ENCODE results near the gene PLCH2.

The PLCH2 gene

DNA sequence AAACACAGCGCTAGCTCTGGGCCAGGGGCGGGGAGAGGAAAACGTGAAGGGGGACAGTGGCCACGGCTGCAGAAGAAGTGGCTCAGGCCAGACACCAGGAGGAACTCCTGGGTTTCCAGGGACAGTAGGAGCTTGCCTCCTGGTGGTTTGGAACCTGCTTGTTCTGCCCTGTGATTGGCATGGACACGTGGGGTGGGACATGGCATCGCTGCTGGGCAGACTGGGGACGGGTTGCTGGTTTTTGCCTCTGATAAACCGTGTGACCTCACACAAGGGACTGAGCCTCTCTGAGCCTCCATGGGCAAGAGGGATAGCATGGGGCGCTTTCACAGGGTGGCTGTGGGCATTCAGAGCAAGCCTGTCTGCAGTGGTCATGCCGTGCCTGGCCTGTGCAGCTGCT lies 7.5 kb upstream of the PLCH2 start:
- Histone ChIP-seq H3K4me1 (ENCODE audit: control insufficient read depth, insufficient read depth, low read length, poor library complexity, severe bottlenecking) (peaks cover 9% of the 10 kb centered on the region), H3K36me3 (ENCODE audit: control insufficient read depth, insufficient read depth, low read length) (no peaks in the 10 kb centered on the region), H3K9me3 (ENCODE audit: control insufficient read depth, low read length) (no peaks in the 10 kb centered on the region), H3K27ac (ENCODE audit: insufficient read depth, low read length, poor library complexity, severe bottlenecking) (no peak overlapping the region), H3K4me3 (ENCODE audit: insufficient read depth, low read depth, low read length, poor library complexity, severe bottlenecking) (no peak overlapping the region), H3K27me3 (replicated peaks; ENCODE audit: control insufficient read depth, insufficient read depth, low read length, poor library complexity, severe bottlenecking) (no peaks in the 10 kb centered on the region)
- DNase-seq, result no peak

DNA sequence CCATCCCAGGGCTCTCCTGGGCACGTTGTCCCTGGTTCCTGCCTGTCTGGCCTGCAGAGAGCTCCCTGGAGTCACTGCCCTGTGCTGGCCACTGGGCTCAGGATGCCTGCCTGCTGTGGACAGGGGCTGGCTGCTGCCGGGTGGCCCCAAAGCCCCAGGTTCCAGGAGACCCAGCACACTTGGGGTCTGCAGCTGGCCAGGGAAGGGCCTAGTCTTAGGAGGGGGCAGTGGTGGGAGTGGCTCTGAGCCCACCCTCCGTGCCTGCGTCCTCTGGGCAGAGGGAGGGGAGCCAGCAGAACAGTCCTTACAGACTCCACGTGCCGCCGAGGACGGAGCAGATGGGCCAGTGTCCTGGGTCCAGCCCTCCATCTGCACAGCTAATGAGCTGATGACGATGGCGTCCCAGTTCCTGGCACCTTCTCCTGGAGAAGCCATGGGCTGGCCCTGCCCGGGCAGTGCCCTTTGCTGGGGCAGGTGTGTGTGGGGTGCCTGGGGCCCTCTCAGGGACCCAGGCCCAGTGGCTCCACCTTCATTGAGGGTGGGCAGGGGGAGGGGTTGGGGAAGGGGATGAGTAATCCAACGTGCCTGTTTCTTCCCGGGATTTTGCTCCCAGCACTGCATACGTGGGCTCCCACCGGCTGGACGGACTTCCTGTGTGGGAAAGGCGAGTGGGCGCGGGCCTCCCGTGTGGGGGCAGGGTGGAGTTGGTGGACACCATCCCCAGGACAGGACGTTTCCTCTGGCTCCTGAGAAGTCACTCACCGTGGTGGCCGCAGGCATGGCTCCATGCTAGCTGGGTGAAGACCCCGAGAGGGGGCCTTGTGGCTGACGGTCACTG lies 6.8 kb upstream of the PLCH2 start:
- H3K36me3 ChIP-seq (ENCODE audit: control insufficient read depth, insufficient read depth, low read length), result no peaks in the 10 kb centered on the region
- peaks cover 9% of the 10 kb centered on the region for H3K4me1 ChIP-seq (ENCODE audit: control insufficient read depth, insufficient read depth, low read length, poor library complexity, severe bottlenecking)
- no peaks in the 10 kb centered on the region for H3K9me3 ChIP-seq (ENCODE audit: control insufficient read depth, low read length)
- DNase-seq, result no peak
- H3K4me3 ChIP-seq (ENCODE audit: insufficient read depth, low read depth, low read length, poor library complexity, severe bottlenecking), result no peak overlapping the region
- H3K27me3 ChIP-seq (replicated peaks; ENCODE audit: control insufficient read depth, insufficient read depth, low read length, poor library complexity, severe bottlenecking), result no peaks in the 10 kb centered on the region
- H3K27ac ChIP-seq (ENCODE audit: insufficient read depth, low read length, poor library complexity, severe bottlenecking), result no peak overlapping the region

DNA sequence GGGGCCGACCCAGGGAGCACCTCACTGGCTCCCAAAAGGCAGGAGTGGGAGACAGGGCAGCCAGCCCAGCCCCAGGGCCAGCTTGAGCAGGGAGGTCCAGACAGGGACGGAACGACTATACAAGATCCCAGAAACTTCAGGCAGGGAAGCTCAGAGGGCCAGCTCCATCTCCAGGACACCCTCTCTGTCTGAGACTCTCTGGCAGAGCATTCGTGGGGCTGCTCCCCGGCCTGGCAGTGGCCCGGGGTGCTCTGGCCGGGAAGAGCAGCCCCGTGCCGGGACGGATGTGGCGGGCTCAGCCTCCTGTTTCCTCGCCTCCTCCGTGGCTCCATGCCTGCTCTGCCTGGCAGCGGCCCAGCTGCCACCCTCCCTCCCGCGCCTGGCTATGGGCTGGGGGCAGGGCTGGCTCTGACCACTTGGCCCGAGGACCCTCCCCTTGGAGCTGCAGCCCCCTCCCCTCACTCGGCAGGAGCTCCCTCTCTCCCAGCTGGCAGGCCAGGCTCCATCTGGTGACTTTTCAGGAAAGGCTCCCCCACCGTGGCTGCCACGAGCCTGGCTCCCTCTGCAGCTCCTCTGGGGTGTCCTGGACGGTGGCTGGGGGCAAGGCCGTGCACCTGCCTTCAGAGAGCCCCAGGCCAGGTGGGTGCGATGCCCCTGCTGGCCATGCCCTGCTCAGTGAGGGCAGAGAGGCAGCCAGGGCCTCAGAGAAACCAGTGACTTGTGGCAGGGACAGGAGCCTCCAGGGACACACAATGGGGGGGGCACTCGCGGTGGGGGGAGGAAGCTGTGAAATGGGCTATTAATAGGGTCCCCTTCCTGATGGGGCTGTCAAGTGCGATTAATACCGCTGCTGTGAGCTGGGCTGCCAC lies 5.6 kb upstream of the PLCH2 start:
- DNase-seq, result no peak
- Histone ChIP-seq H3K27ac (ENCODE audit: insufficient read depth, low read length, poor library complexity, severe bottlenecking) (no peak overlapping the region), H3K36me3 (ENCODE audit: control insufficient read depth, insufficient read depth, low read length) (no peaks in the 10 kb centered on the region), H3K4me3 (ENCODE audit: insufficient read depth, low read depth, low read length, poor library complexity, severe bottlenecking) (no peak overlapping the region), H3K4me1 (ENCODE audit: control insufficient read depth, insufficient read depth, low read length, poor library complexity, severe bottlenecking) (peaks cover 9% of the 10 kb centered on the region), H3K27me3 (replicated peaks; ENCODE audit: control insufficient read depth, insufficient read depth, low read length, poor library complexity, severe bottlenecking) (no peaks in the 10 kb centered on the region), H3K9me3 (ENCODE audit: control insufficient read depth, low read length) (no peaks in the 10 kb centered on the region)

DNA sequence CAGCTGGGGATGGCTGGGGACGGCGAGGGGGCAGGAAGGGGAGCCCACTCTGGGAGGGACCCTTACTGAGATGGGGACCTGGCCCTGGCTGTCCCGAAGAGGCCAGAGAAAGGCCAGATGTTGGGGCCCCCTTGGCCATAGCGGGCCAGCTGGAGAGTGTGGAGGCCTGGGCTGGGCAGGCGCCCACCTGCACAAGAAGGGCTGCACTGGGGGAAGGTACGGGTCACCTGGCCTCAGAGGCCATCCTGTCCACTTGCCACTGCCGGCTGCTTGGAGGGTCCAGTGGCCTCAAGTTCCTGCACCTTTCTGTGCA lies 5.0 kb upstream of the PLCH2 start:
- no peak for DNase-seq
- H3K9me3 ChIP-seq (ENCODE audit: control insufficient read depth, low read length), result no peaks in the 10 kb centered on the region
- H3K4me1 ChIP-seq (ENCODE audit: control insufficient read depth, insufficient read depth, low read length, poor library complexity, severe bottlenecking), result peaks cover 9% of the 10 kb centered on the region
- no peak overlapping the region for H3K4me3 ChIP-seq (ENCODE audit: insufficient read depth, low read depth, low read length, poor library complexity, severe bottlenecking)
- no peak overlapping the region for H3K27ac ChIP-seq (ENCODE audit: insufficient read depth, low read length, poor library complexity, severe bottlenecking)
- H3K36me3 ChIP-seq (ENCODE audit: control insufficient read depth, insufficient read depth, low read length), result no peaks in the 10 kb centered on the region
- no peaks in the 10 kb centered on the region for H3K27me3 ChIP-seq (replicated peaks; ENCODE audit: control insufficient read depth, insufficient read depth, low read length, poor library complexity, severe bottlenecking)

DNA sequence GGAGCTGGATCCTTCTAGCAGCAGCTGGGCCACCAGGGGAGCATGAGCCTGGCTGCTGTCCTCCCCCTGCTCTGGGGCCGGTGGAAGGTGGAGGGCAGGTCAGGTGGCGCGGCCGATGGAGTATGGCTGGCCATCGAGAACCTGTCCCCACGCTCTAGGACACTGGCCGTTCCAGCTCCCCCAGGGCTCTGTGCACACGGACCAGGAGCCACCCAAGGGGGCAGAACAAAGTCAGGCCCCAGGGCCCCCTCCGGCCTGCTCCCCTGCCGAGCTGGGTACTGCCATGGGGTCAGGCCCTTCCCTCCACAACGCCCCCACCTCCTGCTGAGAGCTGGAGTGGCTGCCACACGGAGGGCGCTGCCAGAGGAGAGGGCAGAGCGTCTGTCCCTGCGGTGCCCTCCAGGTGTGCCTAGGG lies 4.5 kb upstream of the PLCH2 start:
- no peaks in the 10 kb centered on the region for H3K27me3 ChIP-seq (replicated peaks; ENCODE audit: control insufficient read depth, insufficient read depth, low read length, poor library complexity, severe bottlenecking)
- no peak overlapping the region for H3K27ac ChIP-seq (ENCODE audit: insufficient read depth, low read length, poor library complexity, severe bottlenecking)
- no peaks in the 10 kb centered on the region for H3K36me3 ChIP-seq (ENCODE audit: control insufficient read depth, insufficient read depth, low read length)
- H3K9me3 ChIP-seq (ENCODE audit: control insufficient read depth, low read length), result no peaks in the 10 kb centered on the region
- DNase-seq, result no peak
- H3K4me3 ChIP-seq (ENCODE audit: insufficient read depth, low read depth, low read length, poor library complexity, severe bottlenecking), result no peak overlapping the region
- H3K4me1 ChIP-seq (ENCODE audit: control insufficient read depth, insufficient read depth, low read length, poor library complexity, severe bottlenecking), result peaks cover 8% of the 10 kb centered on the region

DNA sequence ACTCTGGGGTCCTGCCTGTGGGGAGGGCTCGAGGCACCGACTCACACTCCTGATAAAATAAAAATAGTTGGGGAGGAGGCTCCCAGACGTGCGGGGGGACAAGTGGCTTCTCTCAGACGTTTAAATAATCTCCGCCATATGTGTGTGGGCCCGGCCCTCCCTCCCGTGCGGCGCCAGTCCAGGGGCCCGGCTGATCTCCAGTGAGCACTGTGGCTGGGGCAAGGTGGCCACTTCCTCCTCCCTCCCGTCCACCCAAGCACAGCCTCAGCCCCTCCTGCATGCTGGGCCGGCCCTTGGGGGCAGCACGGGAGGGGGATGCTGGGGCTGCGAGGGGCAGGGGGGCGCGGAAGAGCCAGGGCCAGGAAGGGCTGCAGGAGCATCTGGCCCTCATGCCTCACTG lies 4.0 kb upstream of the PLCH2 start:
- H3K4me3 ChIP-seq (ENCODE audit: insufficient read depth, low read depth, low read length, poor library complexity, severe bottlenecking), result no peak overlapping the region
- peaks cover 3% of the 10 kb centered on the region for H3K4me1 ChIP-seq (ENCODE audit: control insufficient read depth, insufficient read depth, low read length, poor library complexity, severe bottlenecking)
- no peaks in the 10 kb centered on the region for H3K9me3 ChIP-seq (ENCODE audit: control insufficient read depth, low read length)
- H3K27ac ChIP-seq (ENCODE audit: insufficient read depth, low read length, poor library complexity, severe bottlenecking), result no peak overlapping the region
- H3K27me3 ChIP-seq (replicated peaks; ENCODE audit: control insufficient read depth, insufficient read depth, low read length, poor library complexity, severe bottlenecking), result no peaks in the 10 kb centered on the region
- DNase-seq, result no peak
- no peaks in the 10 kb centered on the region for H3K36me3 ChIP-seq (ENCODE audit: control insufficient read depth, insufficient read depth, low read length)

DNA sequence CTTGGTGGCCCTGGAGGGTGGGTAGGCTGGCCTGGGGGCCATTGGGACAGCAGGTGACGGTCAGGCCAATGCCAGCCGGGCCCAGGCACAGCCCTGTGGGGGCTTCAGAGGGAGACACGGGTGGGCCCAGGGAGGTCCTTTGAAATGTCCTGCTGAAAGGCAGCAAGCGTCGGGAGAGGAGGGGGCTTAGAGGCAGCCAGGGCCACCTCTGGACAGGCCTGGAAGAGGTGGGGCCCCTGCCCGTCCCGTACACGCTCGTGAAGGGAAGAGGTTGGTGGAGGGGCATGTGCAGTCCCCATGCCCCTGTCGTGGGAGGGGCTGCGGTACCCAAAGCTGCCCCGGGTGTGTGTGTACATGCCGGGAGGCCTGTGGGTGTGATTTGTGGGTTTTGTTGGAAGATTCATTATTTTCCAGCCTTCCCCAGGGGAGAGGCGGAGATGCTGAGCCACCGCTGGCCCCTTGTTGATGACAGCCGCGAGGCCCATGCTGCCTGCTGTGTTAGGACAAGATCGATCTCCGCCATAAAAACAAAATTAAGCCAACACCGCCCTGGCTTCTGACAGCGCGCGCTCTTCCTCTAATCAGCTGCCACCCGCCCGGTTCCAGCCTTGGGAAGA lies 3.4 kb upstream of the PLCH2 start:
- Histone ChIP-seq H3K9me3 (ENCODE audit: control insufficient read depth, low read length) (no peaks in the 10 kb centered on the region), H3K27me3 (replicated peaks; ENCODE audit: control insufficient read depth, insufficient read depth, low read length, poor library complexity, severe bottlenecking) (no peaks in the 10 kb centered on the region), H3K4me3 (ENCODE audit: insufficient read depth, low read depth, low read length, poor library complexity, severe bottlenecking) (no peak overlapping the region), H3K4me1 (ENCODE audit: control insufficient read depth, insufficient read depth, low read length, poor library complexity, severe bottlenecking) (no peaks in the 10 kb centered on the region), H3K36me3 (ENCODE audit: control insufficient read depth, insufficient read depth, low read length) (no peaks in the 10 kb centered on the region), H3K27ac (ENCODE audit: insufficient read depth, low read length, poor library complexity, severe bottlenecking) (no peak overlapping the region)
- no peak for DNase-seq

DNA sequence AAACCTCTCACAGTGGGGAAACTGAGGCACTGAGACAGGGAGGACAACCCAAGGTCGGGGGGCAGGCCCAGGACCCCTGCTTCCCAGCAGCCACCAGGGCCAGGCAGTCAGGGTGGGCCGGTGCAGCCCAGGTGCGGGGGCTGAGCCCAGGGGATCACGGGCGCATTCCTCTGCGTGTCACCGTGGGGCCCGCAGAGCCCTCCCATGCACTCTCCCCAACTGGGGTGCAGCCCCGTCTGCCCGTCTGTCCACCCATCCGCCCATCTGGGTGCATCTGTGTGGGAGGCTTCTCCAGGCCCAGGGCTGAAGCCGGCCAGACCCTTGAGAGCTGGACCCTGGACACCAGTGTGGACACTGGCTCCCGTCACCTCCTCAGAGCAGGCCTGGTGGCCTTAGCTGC lies 2.9 kb upstream of the PLCH2 start:
- Histone ChIP-seq H3K27me3 (replicated peaks; ENCODE audit: control insufficient read depth, insufficient read depth, low read length, poor library complexity, severe bottlenecking) (no peaks in the 10 kb centered on the region), H3K9me3 (ENCODE audit: control insufficient read depth, low read length) (no peaks in the 10 kb centered on the region), H3K36me3 (ENCODE audit: control insufficient read depth, insufficient read depth, low read length) (no peaks in the 10 kb centered on the region), H3K4me1 (ENCODE audit: control insufficient read depth, insufficient read depth, low read length, poor library complexity, severe bottlenecking) (no peaks in the 10 kb centered on the region), H3K4me3 (ENCODE audit: insufficient read depth, low read depth, low read length, poor library complexity, severe bottlenecking) (no peak overlapping the region), H3K27ac (ENCODE audit: insufficient read depth, low read length, poor library complexity, severe bottlenecking) (no peak overlapping the region)
- no peak for DNase-seq

DNA sequence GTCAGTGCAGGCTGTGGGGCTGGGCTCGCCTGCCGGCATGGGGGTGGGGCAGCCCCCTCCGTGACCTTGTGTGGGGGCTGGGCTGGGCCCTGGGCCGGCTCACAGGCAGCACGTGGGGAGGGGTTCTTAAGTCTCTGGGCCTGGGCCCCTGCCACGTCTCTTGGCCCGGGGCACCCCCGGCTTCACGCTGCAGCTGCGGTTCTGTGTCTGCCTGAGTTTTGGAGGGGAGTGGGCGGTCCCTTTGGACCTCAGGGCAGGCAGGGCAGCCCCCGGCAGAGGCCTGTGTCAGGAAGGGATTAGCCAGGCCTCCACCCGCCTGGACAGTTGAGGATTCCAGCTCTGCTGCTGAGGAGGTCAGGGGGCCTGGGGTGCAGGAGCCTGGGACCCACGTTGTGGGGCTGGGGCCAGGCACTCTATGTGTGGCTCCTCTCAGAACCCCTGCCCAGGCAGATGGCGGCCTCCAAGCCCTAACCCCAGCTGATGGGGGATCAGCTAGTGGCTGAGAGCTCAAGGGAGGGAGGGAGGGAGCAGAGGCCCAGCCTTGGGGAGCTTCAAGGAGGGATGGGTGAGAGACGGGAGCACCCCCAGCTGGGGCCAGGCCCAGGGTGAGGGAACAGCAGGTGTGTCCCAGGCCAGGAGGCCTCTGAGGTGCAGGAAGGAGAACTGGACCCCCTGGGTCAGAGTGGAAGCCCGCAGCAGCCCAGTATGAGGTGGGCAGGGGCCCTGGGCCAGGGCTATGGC lies 1.8 kb upstream of the PLCH2 start:
- no peak for DNase-seq
- Histone ChIP-seq H3K9me3 (ENCODE audit: control insufficient read depth, low read length) (no peaks in the 10 kb centered on the region), H3K4me3 (ENCODE audit: insufficient read depth, low read depth, low read length, poor library complexity, severe bottlenecking) (no peak overlapping the region), H3K4me1 (ENCODE audit: control insufficient read depth, insufficient read depth, low read length, poor library complexity, severe bottlenecking) (no peaks in the 10 kb centered on the region), H3K36me3 (ENCODE audit: control insufficient read depth, insufficient read depth, low read length) (no peaks in the 10 kb centered on the region), H3K27me3 (replicated peaks; ENCODE audit: control insufficient read depth, insufficient read depth, low read length, poor library complexity, severe bottlenecking) (no peaks in the 10 kb centered on the region), H3K27ac (ENCODE audit: insufficient read depth, low read length, poor library complexity, severe bottlenecking) (no peak overlapping the region)

Measured in effector memory CD4-positive, alpha-beta T cell (primary cell).